Erythroblast (primary cell): Measurements from ENCODE around the gene ITPK1.

Source experiments
- GATA1 ChIP-seq: IDR thresholded peaks from 2 replicates; pipeline ENCODE4 v1.6.1; 2011; ENCODE audit warnings: low read depth, mild to moderate bottlenecking, control low read depth, low read length, moderate library complexity
- POLR2A ChIP-seq: IDR thresholded peaks from 2 replicates; pipeline ENCODE4 v1.6.1; 2011; ENCODE audit warnings: mild to moderate bottlenecking, low read length

- TF ChIP-seq POLR2A: no peak
- no peak for TF ChIP-seq GATA1
Observed at GRCh38 chr14:93094121-93094918, 21.4 kb downstream of the ITPK1 start.
